Stimulated activated CD4-positive, alpha-beta T cell treated with anti-CD3 and anti-CD28 coated beads, Interleukin-2, amount 100 ng/mL, for 4 hours (primary cell): ENCODE measurements around the gene AQP3.
"Not testable (repeated sequence)": the region's sequence is repeated elsewhere in the genome, so short reads cannot be mapped to it uniquely, and the experiment has no call there.

Experiments
- DNase-seq: peaks from one replicate; pipeline ENCODE4 v3.0.0-alpha.2; 2020; ENCODE audit warnings: low read depth

The AQP3 gene

GRCh38 chr9:33446946-33447798, at the start of gene AQP3:
Gene AQP3 (minus strand): TSS chr9:33447593. CDS start chr9:33447530, 63 bp downstream.
- DNase-seq, result peak; percentile 52

GRCh38 chr9:33493819-33494218, 46.4 kb upstream of the AQP3 start:
- not testable (repeated sequence) for DNase-seq

- no peak for DNase-seq
Observed at GRCh38 chr9:33489066-33489465, 41.7 kb upstream of the AQP3 start.

GRCh38 chr9:33485312-33485711, 37.9 kb upstream of the AQP3 start:
- not testable (repeated sequence) for DNase-seq

GRCh38 chr9:33480976-33481375, 33.6 kb upstream of the AQP3 start:
- no peak for DNase-seq

GRCh38 chr9:33480106-33480505, 32.7 kb upstream of the AQP3 start:
- no peak for DNase-seq

- no peak for DNase-seq
Observed at GRCh38 chr9:33476503-33476902, 29.1 kb upstream of the AQP3 start.

GRCh38 chr9:33475357-33475756, 28.0 kb upstream of the AQP3 start:
- no peak for DNase-seq

- DNase-seq, result peak; percentile 98
Observed at GRCh38 chr9:33473643-33474352, 26.4 kb upstream of the AQP3 start, which contains the start of gene NOL6. Gene NOL6 (minus strand): TSS chr9:33473924. CDS start chr9:33473842, 82 bp downstream.

- DNase-seq, result no peak
Observed at GRCh38 chr9:33472881-33473615, 25.7 kb upstream of the AQP3 start.

GRCh38 chr9:33472171-33472880, 24.9 kb upstream of the AQP3 start:
- DNase-seq, result no peak

- no peak for DNase-seq
Observed at GRCh38 chr9:33471361-33471760, 24.0 kb upstream of the AQP3 start.

GRCh38 chr9:33469891-33470290, 22.5 kb upstream of the AQP3 start:
- DNase-seq, result no peak

GRCh38 chr9:33468797-33469621, 21.6 kb upstream of the AQP3 start:
- DNase-seq, result no peak

- no peak for DNase-seq
Observed at GRCh38 chr9:33468215-33468730, 20.9 kb upstream of the AQP3 start.

- no peak for DNase-seq
Observed at GRCh38 chr9:33467526-33467925, 20.1 kb upstream of the AQP3 start.

- DNase-seq, result peak; percentile 43
Observed at GRCh38 chr9:33466565-33467495, 19.4 kb upstream of the AQP3 start.

GRCh38 chr9:33465596-33466564, 18.5 kb upstream of the AQP3 start:
- DNase-seq, result no peak
